Measurements from ENCODE around the gene ENHO. TPM values are rescaled to one million over a fixed set of nuclear protein-coding genes. Genes with fewer than 3 reads are reported as not detected.

ENHO gene
- total and polyA plus RNA-seq, 2 experiments from 2014 or later, result 13.8 to 19.7 TPM

DNA sequence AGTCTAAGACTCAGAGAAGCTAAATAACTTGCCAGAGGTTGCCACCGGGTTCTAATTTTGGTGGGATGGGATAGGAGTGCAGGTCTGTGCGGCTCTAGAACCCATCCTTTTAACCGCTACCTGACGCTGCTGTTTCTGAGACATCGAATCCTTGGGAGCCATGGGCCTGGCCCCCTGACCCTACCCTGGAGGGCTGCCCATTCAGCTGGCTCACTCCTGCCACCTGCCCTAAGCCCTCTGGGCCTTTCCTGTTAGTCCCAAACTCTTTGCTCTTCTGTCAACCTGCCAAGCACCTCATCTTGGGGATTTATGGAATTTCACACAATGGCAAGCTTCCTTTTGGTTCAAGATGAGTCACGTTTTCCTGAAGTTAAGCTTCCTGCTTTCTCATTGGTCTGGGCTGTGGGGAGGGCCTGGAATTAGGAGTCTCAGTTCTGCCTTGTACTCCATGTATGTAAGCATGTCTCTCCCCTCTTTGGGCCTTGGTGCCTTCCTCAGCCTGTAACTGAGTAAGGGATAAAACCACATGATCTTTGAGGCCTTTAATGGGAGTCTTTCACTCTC, 26.6 kb downstream of the ENHO start:
- H3K4me3 ChIP-seq, result no peak overlapping the region
- H3K36me3 Mint-ChIP-seq (ENCODE audit: low read depth), result no peaks in the 10 kb centered on the region
- no peak for DNase-seq (ENCODE audit: low spot score)
- no peaks in the 10 kb centered on the region for H3K9me2 ChIP-seq (ENCODE audit: insufficient read depth)
- H3K27me3 ChIP-seq (ENCODE audit: insufficient read depth), result no peaks in the 10 kb centered on the region
- H3K27ac Mint-ChIP-seq, result no peak overlapping the region
- peaks cover 2% of the 10 kb centered on the region for H3K27me3 Mint-ChIP-seq (ENCODE audit: insufficient read depth, low read depth, poor library complexity)
- no peaks in the 10 kb centered on the region for H3K4me1 Mint-ChIP-seq
- H3K4me3 Mint-ChIP-seq, result no peak overlapping the region
- 0 out of 2 replicates have a peak, but pooled peaks cover 6% of the 10 kb centered on the region for H3K4me1 ChIP-seq (ENCODE audit: insufficient read depth)
- no peak for TF ChIP-seq CREB1 (CRISPR knock-in tag; IDR thresholded peaks at IDR 0.05; ENCODE audit: low read depth)
- TF ChIP-seq EZH2phosphoT487 (IDR thresholded peaks at IDR 0.05; ENCODE audit: unreplicated experiment), result no peak
- TF ChIP-seq JUNB (IDR thresholded peaks at IDR 0.05; ENCODE audit: unreplicated experiment), result no peak
- no peak for TF ChIP-seq NANOG (IDR thresholded peaks at IDR 0.05; ENCODE audit: borderline replicate concordance)
- TF ChIP-seq, protein P1, sequence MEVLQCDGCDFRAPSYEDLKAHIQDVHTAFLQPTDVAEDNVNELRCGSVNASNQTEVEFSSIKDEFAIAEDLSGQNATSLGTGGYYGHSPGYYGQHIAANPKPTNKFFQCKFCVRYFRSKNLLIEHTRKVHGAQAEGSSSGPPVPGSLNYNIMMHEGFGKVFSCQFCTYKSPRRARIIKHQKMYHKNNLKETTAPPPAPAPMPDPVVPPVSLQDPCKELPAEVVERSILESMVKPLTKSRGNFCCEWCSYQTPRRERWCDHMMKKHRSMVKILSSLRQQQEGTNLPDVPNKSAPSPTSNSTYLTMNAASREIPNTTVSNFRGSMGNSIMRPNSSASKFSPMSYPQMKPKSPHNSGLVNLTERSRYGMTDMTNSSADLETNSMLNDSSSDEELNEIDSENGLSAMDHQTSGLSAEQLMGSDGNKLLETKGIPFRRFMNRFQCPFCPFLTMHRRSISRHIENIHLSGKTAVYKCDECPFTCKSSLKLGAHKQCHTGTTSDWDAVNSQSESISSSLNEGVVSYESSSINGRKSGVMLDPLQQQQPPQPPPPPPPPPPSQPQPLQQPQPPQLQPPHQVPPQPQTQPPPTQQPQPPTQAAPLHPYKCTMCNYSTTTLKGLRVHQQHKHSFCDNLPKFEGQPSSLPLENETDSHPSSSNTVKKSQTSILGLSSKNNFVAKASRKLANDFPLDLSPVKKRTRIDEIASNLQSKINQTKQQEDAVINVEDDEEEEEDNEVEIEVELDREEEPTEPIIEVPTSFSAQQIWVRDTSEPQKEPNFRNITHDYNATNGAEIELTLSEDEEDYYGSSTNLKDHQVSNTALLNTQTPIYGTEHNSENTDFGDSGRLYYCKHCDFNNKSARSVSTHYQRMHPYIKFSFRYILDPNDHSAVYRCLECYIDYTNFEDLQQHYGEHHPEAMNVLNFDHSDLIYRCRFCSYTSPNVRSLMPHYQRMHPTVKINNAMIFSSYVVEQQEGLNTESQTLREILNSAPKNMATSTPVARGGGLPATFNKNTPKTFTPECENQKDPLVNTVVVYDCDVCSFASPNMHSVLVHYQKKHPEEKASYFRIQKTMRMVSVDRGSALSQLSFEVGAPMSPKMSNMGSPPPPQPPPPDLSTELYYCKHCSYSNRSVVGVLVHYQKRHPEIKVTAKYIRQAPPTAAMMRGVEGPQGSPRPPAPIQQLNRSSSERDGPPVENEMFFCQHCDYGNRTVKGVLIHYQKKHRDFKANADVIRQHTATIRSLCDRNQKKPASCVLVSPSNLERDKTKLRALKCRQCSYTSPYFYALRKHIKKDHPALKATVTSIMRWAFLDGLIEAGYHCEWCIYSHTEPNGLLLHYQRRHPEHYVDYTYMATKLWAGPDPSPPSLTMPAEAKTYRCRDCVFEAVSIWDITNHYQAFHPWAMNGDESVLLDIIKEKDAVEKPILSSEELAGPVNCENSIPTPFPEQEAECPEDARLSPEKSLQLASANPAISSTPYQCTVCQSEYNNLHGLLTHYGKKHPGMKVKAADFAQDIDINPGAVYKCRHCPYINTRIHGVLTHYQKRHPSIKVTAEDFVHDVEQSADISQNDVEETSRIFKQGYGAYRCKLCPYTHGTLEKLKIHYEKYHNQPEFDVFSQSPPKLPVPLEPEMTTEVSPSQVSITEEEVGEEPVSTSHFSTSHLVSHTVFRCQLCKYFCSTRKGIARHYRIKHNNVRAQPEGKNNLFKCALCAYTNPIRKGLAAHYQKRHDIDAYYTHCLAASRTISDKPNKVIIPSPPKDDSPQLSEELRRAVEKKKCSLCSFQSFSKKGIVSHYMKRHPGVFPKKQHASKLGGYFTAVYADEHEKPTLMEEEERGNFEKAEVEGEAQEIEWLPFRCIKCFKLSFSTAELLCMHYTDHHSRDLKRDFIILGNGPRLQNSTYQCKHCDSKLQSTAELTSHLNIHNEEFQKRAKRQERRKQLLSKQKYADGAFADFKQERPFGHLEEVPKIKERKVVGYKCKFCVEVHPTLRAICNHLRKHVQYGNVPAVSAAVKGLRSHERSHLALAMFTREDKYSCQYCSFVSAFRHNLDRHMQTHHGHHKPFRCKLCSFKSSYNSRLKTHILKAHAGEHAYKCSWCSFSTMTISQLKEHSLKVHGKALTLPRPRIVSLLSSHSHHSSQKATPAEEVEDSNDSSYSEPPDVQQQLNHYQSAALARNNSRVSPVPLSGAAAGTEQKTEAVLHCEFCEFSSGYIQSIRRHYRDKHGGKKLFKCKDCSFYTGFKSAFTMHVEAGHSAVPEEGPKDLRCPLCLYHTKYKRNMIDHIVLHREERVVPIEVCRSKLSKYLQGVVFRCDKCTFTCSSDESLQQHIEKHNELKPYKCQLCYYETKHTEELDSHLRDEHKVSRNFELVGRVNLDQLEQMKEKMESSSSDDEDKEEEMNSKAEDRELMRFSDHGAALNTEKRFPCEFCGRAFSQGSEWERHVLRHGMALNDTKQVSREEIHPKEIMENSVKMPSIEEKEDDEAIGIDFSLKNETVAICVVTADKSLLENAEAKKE (CRISPR knock-in tag; IDR thresholded peaks at IDR 0.05), result no peak
- no peak for TF ChIP-seq ZNF114 (CRISPR knock-in tag; IDR thresholded peaks at IDR 0.05)
- TF ChIP-seq, protein P2, sequence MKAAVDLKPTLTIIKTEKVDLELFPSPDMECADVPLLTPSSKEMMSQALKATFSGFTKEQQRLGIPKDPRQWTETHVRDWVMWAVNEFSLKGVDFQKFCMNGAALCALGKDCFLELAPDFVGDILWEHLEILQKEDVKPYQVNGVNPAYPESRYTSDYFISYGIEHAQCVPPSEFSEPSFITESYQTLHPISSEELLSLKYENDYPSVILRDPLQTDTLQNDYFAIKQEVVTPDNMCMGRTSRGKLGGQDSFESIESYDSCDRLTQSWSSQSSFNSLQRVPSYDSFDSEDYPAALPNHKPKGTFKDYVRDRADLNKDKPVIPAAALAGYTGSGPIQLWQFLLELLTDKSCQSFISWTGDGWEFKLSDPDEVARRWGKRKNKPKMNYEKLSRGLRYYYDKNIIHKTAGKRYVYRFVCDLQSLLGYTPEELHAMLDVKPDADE (IDR thresholded peaks at IDR 0.05), result no peak
- no peak for TF ChIP-seq EZH2 (IDR thresholded peaks at IDR 0.05; ENCODE audit: low read depth, unreplicated experiment)
- TF ChIP-seq STAT1 (IDR thresholded peaks at IDR 0.05; ENCODE audit: unreplicated experiment), result no peak
- TF ChIP-seq, protein P3, sequence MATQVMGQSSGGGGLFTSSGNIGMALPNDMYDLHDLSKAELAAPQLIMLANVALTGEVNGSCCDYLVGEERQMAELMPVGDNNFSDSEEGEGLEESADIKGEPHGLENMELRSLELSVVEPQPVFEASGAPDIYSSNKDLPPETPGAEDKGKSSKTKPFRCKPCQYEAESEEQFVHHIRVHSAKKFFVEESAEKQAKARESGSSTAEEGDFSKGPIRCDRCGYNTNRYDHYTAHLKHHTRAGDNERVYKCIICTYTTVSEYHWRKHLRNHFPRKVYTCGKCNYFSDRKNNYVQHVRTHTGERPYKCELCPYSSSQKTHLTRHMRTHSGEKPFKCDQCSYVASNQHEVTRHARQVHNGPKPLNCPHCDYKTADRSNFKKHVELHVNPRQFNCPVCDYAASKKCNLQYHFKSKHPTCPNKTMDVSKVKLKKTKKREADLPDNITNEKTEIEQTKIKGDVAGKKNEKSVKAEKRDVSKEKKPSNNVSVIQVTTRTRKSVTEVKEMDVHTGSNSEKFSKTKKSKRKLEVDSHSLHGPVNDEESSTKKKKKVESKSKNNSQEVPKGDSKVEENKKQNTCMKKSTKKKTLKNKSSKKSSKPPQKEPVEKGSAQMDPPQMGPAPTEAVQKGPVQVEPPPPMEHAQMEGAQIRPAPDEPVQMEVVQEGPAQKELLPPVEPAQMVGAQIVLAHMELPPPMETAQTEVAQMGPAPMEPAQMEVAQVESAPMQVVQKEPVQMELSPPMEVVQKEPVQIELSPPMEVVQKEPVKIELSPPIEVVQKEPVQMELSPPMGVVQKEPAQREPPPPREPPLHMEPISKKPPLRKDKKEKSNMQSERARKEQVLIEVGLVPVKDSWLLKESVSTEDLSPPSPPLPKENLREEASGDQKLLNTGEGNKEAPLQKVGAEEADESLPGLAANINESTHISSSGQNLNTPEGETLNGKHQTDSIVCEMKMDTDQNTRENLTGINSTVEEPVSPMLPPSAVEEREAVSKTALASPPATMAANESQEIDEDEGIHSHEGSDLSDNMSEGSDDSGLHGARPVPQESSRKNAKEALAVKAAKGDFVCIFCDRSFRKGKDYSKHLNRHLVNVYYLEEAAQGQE (IDR thresholded peaks at IDR 0.05; ENCODE audit: unreplicated experiment), result no peak
- no peaks in the 10 kb centered on the region for H3K36me3 ChIP-seq (ENCODE audit: insufficient read depth)
- H3K27ac ChIP-seq (ENCODE audit: low read depth), result no peak overlapping the region
- no peaks in the 10 kb centered on the region for H4K20me1 ChIP-seq (replicated peaks; ENCODE audit: insufficient read depth)
- no peak overlapping the region for H2AFZ ChIP-seq
- ATAC-seq, result no peak
- H3F3A ChIP-seq (replicated peaks; ENCODE audit: low read depth), result no peaks in the 10 kb centered on the region
- no peaks in the 10 kb centered on the region for H3K79me2 ChIP-seq (replicated peaks; ENCODE audit: insufficient read depth)
- H3K4me2 ChIP-seq, result no peak overlapping the region
- H3K9me3 Mint-ChIP-seq, result no peaks in the 10 kb centered on the region

Data from GM23338 (cell line).